Neural cell (in vitro differentiated cells): ENCODE measurements around the gene LRRC57.

Experiments
- EP300 ChIP-seq: fragments of 450-650 bp; conservative IDR thresholded peaks from 2 replicates; pipeline ENCODE4 v1.6.1; 2014; ENCODE audit warnings: antibody characterized with exemption, mild to moderate bottlenecking, moderate library complexity; ENCODE audit not compliant: poor library complexity, severe bottlenecking
- EZH2 ChIP-seq: fragments of 200-600, 300-800 bp; shearing (Covaris generic), sonication (generic); IDR thresholded peaks from 2 replicates; pipeline ENCODE4 v1.6.1; 2014; ENCODE audit warnings: antibody characterized with exemption, low read length, borderline replicate concordance, mild to moderate bottlenecking; ENCODE audit not compliant: insufficient read depth, poor library complexity, severe bottlenecking
- POLR2AphosphoS5 ChIP-seq: IDR thresholded peaks from 2 replicates; pipeline ENCODE4 v1.6.1; 2012
- RAD21 ChIP-seq: fragments of 450-650 bp; conservative IDR thresholded peaks from 2 replicates; pipeline ENCODE4 v1.6.1; 2014; ENCODE audit warnings: antibody characterized with exemption, mild to moderate bottlenecking, moderate library complexity
- SMC3 ChIP-seq: fragments of 450-650 bp; conservative IDR thresholded peaks from 2 replicates; pipeline ENCODE4 v1.6.1; 2014; ENCODE audit warnings: antibody characterized with exemption, mild to moderate bottlenecking, moderate library complexity; ENCODE audit not compliant: poor library complexity
- TAF1 ChIP-seq: IDR thresholded peaks from 2 replicates; pipeline ENCODE4 v1.6.1; 2012; ENCODE audit warnings: low read depth
- TF ChIP-seq, protein P1 (sequence below): fragments of 450-650 bp; IDR thresholded peaks from 2 replicates; pipeline ENCODE4 v1.5.1; 2014; ENCODE audit warnings: antibody characterized with exemption, mild to moderate bottlenecking, moderate library complexity; ENCODE audit not compliant: poor library complexity, severe bottlenecking
- TF ChIP-seq, protein P2 (sequence below): IDR thresholded peaks from 2 replicates; pipeline ENCODE4 v1.6.1; 2012; ENCODE audit warnings: borderline replicate concordance

DNA sequence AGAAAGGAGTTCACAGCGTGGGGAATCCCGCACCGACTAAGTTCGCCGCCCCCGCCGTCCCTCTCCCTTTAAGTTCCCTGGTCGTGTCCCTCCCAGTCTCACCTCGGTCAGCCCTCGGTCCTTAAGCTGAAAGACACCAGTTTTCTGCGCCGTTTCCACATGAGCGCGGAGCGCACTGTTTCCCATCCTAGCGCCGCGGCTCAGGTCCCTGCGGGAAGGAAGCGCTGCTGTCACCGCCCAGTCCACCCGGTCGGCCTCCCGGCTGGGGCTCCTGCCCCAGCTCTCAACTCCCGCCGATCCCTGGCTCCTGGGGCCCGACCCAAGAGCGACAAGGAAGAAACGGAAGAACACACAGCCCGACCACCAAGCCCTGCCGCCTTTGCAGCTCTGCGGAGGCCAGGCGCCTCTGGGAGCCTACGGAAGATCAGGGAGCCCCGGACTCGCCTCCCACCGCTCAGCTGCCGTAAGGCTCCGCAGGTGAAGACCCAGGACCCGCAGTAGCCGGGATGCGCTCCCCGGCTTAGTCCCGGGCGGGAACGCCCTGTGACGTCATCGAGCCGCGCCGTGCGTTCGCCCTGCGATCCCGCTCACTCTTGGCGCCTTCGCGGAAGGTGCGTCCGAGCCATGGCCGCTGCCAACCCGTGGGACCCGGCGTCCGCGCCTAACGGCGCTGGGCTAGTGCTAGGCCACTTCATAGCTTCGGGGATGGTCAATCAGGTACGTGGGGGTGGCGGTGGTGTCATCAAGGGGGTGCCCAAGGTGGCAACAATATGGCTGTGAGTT lies at the start of gene LRRC57, which contains the start of gene HAUS2:
- TF ChIP-seq, protein P1, sequence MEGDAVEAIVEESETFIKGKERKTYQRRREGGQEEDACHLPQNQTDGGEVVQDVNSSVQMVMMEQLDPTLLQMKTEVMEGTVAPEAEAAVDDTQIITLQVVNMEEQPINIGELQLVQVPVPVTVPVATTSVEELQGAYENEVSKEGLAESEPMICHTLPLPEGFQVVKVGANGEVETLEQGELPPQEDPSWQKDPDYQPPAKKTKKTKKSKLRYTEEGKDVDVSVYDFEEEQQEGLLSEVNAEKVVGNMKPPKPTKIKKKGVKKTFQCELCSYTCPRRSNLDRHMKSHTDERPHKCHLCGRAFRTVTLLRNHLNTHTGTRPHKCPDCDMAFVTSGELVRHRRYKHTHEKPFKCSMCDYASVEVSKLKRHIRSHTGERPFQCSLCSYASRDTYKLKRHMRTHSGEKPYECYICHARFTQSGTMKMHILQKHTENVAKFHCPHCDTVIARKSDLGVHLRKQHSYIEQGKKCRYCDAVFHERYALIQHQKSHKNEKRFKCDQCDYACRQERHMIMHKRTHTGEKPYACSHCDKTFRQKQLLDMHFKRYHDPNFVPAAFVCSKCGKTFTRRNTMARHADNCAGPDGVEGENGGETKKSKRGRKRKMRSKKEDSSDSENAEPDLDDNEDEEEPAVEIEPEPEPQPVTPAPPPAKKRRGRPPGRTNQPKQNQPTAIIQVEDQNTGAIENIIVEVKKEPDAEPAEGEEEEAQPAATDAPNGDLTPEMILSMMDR = no peak
- peak; percentile 41 for TF ChIP-seq SMC3
- TF ChIP-seq RAD21 = no peak
- peak; percentile 86 for TF ChIP-seq POLR2AphosphoS5
- TF ChIP-seq EP300 = peak; percentile 61
- peak; percentile 87 for TF ChIP-seq TAF1
- TF ChIP-seq, protein P2, sequence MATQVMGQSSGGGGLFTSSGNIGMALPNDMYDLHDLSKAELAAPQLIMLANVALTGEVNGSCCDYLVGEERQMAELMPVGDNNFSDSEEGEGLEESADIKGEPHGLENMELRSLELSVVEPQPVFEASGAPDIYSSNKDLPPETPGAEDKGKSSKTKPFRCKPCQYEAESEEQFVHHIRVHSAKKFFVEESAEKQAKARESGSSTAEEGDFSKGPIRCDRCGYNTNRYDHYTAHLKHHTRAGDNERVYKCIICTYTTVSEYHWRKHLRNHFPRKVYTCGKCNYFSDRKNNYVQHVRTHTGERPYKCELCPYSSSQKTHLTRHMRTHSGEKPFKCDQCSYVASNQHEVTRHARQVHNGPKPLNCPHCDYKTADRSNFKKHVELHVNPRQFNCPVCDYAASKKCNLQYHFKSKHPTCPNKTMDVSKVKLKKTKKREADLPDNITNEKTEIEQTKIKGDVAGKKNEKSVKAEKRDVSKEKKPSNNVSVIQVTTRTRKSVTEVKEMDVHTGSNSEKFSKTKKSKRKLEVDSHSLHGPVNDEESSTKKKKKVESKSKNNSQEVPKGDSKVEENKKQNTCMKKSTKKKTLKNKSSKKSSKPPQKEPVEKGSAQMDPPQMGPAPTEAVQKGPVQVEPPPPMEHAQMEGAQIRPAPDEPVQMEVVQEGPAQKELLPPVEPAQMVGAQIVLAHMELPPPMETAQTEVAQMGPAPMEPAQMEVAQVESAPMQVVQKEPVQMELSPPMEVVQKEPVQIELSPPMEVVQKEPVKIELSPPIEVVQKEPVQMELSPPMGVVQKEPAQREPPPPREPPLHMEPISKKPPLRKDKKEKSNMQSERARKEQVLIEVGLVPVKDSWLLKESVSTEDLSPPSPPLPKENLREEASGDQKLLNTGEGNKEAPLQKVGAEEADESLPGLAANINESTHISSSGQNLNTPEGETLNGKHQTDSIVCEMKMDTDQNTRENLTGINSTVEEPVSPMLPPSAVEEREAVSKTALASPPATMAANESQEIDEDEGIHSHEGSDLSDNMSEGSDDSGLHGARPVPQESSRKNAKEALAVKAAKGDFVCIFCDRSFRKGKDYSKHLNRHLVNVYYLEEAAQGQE = peak; percentile 39
- TF ChIP-seq EZH2 = no peak
